M059J (cell line): ENCODE results near the gene CHCHD3. TPM values are rescaled to one million over a fixed set of nuclear protein-coding genes. Genes with fewer than 3 reads are reported as not detected.
A peak's percentile ranks its signal among the peaks of the same experiment; 100 is the strongest.

Experiments used
- DNase-seq: peaks from one replicate; pipeline ENCODE4 v3.0.0-alpha.2; 2012; ENCODE audit warnings: low read depth
- total RNA-seq: library from RNA; depleted of rRNA; stranded (reverse); fragments of >200 nt; shearing (Covaris generic); gene quantifications from 2 replicates; pipeline ENCODE4 v1.2.3, GENCODE V29; 2014

CHCHD3 gene
- total RNA-seq, 1 experiment from 2014 or later = 123 TPM

DNA sequence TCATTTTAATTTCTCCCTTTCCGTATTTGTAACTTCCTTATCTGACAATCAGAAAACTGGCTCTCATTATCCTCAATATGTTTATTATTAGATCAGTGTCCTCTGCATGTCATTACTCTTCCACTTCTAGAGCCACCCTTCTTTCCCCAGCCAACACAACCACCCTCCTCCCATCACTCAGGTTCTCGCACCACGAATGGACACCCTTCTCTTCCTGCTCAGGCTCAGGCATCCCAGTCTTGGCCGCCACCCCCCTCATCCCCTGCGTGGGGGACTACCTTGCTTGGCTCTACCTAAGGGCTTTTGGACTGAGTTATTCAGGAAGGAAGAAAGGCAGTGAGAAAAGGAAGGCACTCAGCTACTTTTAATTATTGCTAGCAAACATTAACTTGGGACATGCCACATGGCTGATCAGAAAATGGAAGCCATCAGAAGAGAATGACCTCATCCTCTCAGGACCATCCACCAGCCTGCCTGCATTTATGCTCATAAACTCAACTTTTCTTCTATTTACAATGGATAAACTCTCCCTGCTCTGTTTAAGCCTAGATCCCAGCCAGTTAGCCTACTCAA, 305.8 kb downstream of the CHCHD3 start:
- DNase-seq = no peak

DNA sequence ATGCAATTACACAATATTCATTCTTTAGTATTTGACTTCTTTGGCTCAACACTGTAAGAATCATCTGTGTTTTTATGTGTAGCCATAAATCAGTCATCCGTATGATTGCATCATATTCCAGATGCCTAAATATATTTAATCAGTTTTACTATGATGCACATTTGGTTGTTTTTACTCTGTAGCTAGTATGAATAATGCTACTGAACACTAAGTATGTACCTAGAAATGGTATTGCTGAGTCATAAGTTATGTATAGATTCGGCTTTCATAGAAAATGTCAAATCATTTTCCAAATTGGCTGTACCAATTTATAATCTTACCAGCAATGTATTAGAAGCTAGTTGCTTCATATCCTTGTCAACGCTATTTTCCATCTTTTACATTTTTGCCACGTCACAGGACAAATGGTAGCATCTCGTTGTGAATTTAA, 308.3 kb downstream of the CHCHD3 start:
- no peak for DNase-seq

DNA sequence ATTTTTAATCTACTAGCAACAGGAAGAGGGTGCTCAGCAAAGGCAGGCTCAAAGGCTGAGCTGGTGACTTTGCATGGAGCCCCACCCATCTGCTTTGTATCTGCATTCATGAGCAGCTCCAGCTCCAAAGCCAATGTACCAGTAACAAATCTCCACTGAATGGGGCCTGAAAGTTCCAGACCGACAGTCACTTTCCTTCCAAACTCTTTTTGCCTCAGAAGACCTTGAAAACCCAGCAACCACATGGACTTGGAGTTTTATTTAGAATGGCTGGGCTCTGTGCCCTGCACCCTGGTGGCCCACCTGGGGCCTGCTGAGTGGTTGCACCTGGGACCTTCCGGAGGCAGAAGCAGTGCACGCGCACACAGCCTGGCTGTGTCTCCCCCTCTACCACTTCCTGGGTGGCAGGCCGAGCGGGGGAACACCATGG, 310.6 kb downstream of the CHCHD3 start:
- no peak for DNase-seq

DNA sequence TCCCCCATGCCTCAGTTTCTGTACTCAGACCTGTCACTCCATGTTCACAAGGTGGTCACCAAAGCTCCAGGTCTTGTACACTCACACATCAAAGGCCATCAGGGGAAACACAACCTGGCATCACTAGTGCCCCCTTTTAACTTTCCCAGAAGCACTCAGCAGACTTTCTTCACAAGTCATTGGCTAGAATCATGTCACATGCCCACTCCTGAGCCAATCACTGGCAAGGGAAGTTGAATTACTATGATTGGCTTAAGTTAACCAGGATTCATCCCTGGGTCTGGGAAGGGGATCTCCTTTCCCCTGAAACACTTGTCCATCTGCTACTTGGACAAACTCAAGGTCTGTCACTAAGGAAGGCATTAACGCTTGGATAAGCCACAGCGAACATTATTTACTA, 311.8 kb downstream of the CHCHD3 start:
- no peak for DNase-seq

DNA sequence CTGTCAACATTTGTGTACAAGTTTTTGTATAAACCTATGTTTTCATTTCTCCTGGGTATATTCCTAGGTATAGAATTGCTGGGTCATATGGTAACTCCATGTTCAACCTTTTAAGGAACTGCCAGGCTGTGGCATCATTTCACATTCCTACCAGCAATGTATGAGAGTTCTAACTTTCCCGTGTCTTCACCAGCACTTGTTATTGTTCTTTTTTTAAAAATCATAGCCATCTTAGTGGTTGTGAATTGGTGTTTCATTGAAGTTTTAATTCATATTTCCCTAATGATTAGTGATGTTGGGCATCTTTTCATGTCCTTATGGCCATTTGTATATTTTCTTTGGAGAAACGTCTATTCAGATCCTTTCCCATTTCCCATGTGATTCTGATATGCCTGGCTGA, 312.6 kb downstream of the CHCHD3 start:
- DNase-seq = no peak

DNA sequence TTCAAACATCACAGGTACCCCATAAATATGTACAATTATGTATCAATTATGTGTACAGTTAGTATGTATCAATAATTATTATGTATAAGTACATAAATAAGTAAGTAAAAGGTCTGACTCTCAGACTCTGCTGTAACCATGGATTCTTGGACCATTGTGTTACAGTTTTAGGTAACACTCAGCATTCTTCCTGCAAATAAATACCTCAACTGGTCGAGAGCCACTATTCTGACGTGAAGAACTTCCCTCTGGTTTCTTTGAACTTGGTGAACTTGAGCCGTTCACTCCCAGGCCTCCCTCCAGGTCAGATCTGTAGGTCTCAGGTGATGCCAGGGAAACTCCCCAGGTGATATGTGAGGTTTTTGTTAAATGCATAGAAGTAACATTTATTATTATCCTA, 313.8 kb downstream of the CHCHD3 start:
- no peak for DNase-seq

DNA sequence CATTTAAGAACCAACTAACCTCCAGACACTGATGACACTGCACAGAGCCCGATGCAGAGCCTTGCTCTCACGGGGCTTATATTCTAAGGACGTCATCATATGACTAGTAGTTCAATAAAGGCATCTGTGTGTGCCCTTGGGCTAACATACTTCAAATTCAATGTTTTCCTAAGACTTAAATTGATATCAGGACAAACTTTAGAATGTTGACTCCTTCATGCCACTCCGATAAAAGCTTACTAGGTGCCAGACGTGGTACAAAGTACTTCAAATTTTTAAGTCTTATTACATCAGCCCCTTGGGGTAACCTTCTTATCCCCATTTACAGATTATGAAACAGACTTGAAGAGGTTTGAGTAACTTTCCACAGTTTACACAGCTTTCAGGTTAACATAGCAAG, 314.5 kb downstream of the CHCHD3 start:
- no peak for DNase-seq

DNA sequence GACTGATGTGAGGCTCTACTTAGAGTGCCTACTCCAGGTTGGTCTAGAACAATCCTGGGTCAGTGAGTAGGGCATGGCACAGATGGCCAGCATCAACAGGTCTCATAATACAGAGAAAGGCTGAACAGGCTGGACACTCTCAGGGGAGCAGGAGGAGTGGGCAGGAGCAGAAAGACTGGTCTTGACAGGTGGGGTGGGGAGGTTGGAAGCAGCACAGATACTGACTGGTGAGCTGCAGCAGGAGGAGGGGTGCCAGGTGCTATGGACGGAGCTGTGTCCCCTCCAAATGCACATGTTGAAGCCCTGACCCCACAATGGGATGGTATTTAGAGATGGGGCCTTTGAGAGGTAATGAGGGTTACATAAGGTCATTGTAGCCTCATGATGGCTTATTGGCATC, 315.2 kb downstream of the CHCHD3 start:
- no peak for DNase-seq

DNA sequence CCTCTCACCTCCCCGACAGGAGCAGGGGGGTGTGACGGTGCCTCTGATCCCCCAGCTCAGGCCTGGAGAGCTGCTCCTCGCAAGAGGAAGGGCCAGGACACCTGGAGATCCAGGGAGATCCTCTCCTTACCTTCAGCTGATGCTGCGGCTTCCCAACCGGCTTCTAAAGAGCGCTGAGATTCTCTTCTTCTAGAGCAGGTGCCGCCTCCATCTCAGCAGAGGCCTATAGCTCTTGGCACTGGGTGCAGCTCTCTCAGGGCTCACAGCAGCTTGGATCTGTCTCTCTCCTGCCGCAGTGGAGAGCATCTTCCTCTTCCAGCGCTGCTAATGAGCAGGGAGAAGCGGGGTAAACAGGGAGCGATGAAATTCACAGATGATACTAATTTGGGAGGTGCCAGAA, 316.0 kb downstream of the CHCHD3 start:
- DNase-seq = no peak

DNA sequence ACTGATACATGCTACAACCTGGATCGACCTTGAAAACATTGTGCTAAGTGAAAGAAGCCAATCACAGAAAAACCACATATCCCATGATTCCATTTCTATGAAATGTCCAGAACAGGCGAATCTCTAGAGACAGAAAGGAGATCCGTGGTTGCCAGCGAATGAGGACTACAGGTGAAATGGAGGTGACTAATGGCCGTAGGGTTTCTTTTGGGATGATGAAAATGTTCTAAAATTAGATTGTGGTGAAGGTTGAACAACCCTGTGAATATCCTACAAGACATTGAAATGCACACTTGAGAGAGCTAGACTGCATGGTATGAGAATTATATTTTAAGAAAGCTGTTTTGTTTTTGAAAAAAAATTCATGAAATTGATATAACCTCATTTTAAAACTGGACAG, 317.1 kb downstream of the CHCHD3 start:
- DNase-seq = peak; percentile 82

DNA sequence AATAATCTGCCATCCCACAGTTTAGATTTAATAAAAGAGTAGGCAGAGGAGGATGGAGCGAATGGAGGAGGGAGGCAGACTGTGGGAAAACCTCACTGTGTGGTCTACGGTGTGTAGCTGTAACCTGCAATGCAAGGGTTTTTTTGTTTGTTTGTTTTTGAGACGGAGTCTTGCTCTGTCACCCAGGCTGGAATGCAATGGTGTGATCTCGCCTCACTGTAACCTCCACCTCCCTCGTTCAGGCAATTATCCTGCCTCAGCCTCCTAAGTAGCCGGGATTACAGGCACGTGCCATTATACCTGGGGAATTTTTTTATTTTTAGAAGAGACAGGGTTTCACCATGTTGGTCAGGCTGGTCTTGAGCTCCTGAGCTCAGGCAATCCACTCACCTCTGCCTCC, 321.0 kb downstream of the CHCHD3 start:
- DNase-seq = no peak

DNA sequence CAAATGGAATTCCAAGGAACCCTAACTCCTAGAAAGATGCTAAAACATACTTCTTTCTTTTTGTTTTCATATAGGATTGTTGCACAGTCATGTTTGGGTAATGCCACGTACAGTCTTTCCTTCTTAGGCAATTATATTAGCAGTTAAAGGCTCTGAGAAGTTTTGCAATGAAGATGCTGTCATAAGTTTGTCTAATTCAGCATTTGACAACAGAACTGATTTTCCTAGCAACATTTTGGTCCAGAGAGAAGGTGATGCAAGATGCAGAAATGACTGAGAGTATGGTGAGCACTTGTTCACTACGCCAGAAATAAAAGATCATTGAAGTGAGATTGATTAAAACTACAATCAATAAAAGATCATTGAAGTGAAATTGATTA, 321.7 kb downstream of the CHCHD3 start:
- DNase-seq = no peak

DNA sequence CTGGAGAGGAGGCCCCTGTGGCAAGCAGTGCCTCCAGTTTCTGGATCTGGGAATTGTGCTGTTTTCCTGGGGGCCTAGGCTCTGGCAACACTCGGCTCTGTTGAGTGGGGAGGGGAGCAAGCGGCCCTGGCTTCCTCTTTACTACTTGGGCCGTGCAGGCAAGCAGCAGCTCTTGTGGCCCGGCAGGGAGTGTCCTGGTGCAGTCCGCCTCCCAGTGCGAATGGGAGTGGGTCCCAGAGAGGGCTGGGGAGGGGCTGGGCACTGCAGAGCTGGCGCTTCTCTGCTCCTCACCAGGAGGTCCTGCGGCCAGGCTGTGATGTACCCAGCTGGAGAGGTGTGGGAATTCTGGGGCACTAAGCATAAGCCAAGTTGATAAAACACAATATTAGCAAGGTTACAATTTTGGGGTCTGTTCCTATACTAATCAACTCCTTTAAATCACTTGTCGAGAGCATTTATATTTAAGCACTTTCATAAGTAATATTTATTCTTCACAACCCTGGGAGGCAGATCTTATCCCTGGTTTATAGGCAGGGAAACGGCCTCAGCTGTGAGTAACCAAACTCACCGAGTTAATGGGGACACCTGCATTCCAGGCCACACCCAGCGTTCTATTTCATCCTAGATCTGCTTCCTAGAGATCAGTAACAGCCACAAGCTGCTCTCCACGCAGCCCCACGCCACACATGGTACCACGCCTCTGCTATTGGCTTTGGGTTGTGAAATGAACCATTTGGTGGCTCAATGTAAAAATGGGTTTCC, 322.2 kb downstream of the CHCHD3 start:
- DNase-seq = no peak

DNA sequence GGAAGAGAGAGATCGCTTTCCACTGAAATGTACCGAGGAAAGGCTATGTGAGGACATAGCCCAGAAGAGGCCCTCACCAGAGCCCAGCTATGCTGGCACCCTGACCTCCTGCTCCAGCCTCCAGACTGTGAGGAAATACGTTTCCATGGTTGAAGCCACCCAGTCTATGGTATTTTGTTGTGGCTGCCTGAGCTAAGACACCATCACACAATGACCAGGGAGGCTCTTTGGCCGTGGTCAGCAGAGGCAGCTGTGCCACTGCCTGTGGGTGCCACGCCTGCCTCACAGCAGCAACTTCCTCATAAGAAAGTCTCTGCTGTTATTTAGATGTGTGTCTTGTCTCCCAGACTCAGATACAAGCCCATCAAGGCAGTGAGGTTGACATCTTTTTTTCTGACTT, 322.9 kb downstream of the CHCHD3 start:
- no peak for DNase-seq

DNA sequence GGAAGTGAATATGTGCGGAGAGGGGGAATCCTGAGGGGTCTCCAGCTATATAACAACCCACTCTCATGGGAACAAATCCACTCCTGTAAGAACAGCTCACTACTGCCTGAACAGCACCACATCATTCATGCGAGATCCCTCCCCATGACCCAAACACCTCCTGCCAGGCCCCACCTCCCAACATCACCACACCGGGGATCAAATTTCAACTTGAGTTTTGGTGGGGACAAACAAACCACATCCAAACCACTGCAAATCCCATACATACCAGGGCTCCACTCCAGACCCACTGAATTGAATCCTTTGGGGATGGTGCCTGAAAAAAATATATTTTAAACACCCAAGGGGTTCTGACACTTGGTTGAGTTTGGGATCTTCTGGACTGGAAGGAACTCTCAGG, 324.1 kb downstream of the CHCHD3 start:
- peak; percentile 62 for DNase-seq

DNA sequence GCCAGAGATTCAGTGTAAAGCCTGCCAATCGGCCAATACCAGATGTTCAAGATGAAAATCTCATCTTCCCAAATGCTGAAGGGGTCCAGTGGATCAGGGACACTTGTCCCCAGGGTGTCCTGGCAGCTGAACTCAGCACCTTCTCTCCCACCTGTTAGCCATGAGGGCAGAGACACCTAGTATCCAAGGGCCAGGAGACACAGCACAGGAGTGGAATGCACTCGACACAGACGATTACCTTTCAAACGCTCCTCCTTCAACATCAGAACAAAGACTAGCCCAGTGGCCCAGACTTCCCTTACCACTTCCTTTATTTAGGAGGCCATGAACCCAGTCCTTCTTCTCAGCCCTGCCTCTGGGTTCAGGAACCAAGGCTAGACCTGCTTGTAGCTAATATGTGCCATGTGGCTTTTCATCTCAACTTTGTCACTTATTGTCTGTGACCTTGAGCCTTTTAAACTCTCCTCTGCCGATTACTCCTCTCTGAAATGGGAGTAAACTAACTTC, 325.4 kb downstream of the CHCHD3 start:
- no peak for DNase-seq

DNA sequence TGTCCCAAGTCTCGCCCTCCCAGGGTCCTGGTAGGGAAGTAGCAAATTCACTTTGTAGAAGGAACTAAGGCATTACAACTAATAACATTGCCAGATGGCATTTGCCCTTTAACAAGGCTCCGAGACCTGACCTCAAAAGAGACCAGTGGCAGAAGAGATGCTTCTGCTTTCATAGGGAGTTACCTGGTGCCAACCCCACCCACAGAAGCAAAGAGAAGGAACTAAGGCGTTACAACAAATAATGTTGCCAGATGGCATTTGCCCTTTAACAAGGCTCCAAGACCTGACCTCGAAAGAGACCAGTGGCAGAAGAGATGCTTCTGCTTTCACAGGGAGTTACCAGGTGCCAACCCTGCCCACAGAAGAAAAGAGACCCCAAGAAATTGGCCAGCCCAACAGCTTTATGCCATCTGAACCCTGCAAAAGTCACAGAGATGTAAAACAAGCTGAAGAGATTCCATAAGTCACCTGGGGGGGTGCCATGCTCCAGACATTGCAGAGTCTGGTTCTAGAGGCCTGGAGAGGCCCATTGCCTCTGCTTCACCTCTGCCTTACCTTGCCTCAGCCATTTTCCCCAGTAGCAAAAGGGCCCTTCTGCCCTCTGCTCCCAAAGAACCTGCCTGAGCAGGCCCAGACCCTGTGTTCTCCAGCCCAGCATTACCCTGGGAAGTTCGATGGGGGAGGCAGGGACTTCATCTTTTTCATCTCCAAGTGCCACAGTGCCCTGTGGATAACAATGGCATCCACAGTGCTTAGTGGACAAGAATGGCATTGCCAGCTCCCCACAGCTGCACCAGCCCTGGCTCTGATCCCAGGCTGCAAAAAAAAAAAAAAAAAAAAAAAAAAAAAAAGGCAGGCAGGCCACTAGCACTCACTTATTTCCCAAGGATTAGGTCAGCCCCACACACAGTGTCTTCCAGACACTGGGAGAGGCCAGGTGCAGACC, 326.1 kb downstream of the CHCHD3 start:
- DNase-seq = no peak

DNA sequence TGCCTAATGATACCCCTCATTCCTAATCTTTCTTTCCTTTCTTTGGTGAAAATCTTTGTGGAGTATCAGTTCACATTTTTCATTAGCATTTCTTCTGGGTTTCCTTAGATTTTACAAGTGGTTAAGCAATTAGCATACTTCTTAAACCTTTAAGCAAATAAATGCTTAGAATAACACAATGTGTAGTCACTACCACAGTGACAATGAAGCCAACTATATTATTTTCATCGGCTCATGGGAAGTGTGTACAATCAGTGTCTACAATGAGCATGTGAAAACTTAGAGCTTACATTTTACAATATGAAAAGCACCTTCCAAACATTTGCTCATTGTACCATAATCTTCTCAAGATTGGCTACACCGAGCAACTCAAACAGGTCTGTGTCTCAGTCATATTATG, 329.5 kb downstream of the CHCHD3 start:
- DNase-seq = peak; percentile 53

DNA sequence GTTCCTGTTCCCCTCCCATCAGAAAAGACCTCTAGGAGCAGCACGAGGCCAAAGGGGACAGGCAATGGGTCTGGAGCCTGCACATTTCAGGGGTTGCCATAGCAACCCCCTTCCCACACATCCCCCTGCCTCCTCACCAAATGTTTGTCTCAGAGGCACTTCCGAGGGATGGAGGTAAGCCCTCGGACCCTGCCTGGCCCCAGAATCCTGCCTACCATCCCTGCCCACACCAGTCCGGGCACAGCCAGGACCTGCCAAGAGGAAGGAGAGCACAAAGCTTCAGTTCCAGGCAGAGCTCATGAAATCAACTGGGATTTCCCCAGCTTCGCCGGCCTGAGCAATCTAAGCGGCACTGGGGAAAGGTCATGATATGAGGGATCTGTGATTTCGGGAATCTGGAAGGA, 330.6 kb downstream of the CHCHD3 start:
- DNase-seq = no peak

DNA sequence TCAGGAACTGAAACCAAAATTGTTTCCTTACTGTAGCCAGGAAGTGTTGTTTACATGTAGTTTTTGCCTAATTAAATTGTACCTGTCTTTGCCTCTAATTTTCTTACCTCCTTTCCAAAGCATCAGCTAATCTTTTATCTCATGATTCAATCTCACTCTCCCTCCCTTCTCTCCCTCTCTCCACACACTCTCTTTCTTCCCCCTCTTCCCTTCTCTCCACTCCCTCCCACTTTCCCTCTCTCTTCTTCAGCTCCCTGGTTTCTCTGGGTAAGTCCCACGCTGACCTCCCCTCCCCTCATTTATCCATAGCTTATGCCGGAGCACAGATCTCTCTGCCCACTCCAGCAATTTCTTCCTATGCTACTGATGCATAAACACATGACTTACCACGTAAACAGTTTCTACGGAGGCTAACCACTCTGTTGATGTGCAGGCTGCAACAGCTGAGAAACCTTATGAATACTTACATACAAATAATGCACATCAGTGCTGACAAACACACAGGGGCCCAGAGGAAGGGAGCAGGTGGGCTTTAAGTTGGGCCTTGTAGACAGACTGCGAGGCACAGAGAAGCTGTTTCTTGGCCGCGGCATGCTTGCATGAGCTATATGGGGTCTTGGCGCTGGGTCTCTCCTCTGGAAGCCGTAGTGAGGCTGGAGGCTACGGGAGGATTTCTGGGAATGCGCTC, 331.2 kb downstream of the CHCHD3 start:
- no peak for DNase-seq

DNA sequence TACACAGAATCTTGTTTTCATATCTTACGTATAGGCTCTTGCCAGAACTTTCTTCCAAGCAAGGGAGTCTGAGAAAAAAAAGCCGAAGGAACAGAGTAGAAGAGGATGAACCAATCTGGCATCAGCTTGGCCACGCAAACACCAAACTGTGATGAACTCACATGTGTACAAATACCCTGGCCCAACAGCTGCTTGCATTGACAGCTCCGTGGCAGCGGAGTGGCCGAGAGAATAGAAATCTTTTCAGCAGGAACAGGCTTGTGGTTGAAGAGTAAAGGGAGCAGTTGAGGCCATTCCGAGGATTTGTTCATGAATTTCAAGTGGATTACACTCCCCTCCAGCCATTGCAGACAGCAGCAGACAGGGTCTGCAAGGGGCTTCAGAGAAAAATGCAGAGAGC, 331.8 kb downstream of the CHCHD3 start:
- DNase-seq = no peak

DNA sequence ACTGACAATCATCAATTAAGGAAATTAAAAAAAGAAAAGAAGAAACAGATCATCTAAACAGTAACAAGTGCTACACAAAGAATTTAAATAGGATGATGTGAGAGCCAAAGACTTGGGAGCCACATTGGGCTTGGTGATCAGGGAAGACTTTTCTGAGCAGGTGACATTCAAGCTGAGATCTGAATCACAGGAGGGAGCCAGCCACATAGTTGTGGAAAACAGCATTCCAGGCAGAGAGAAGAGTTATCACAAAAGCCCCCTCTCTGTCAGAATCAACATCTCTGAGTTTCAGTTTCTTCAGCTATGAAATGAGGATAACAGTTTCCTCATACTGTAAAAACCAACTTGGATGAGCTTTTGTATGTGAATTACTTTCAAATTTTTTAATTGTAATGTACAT, 336.4 kb downstream of the CHCHD3 start:
- no peak for DNase-seq
